ENCODE data around the gene CD101. TPM values are rescaled to one million over a fixed set of nuclear protein-coding genes. Genes with fewer than 3 reads are reported as not detected.
A peak's percentile ranks its signal among the peaks of the same experiment; 100 is the strongest.

CD101 gene
- total and polyA plus RNA-seq, 2 experiments from 2014 or later: 1.2 to 1.3 TPM

GRCh38 chr1:116990612-116991151, 10.9 kb upstream of the CD101 start (continued):
- TF ChIP-seq, protein P1, sequence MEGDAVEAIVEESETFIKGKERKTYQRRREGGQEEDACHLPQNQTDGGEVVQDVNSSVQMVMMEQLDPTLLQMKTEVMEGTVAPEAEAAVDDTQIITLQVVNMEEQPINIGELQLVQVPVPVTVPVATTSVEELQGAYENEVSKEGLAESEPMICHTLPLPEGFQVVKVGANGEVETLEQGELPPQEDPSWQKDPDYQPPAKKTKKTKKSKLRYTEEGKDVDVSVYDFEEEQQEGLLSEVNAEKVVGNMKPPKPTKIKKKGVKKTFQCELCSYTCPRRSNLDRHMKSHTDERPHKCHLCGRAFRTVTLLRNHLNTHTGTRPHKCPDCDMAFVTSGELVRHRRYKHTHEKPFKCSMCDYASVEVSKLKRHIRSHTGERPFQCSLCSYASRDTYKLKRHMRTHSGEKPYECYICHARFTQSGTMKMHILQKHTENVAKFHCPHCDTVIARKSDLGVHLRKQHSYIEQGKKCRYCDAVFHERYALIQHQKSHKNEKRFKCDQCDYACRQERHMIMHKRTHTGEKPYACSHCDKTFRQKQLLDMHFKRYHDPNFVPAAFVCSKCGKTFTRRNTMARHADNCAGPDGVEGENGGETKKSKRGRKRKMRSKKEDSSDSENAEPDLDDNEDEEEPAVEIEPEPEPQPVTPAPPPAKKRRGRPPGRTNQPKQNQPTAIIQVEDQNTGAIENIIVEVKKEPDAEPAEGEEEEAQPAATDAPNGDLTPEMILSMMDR (conservative IDR thresholded peaks at IDR 0.05; ENCODE audit: low read depth in 2 of 2): no peak

GRCh38 chr1:116991171-116991845, 10.3 kb upstream of the CD101 start:
- Histone ChIP-seq H4K20me1 (replicated peaks; ENCODE audit: insufficient read depth) (0 out of 2 replicates have a peak, but pooled peaks cover 3% of the 10 kb centered on the region), H3F3A (replicated peaks; ENCODE audit: low read depth) (no peaks in the 10 kb centered on the region), H3K36me3 (ENCODE audit: insufficient read depth) (no peaks in the 10 kb centered on the region; the same call in 1 of the 2 replicates), H3K27ac (ENCODE audit: low read depth) (no peak overlapping the region), H2AFZ (no peak overlapping the region), H3K27me3 (ENCODE audit: insufficient read depth) (no peaks in the 10 kb centered on the region), H3K4me3 (no peak overlapping the region), H3K79me2 (replicated peaks; ENCODE audit: insufficient read depth) (no peaks in the 10 kb centered on the region; the same call in 1 of the 2 replicates), H3K4me2 (no peak overlapping the region), H3K9me2 (ENCODE audit: insufficient read depth) (peaks cover 10% of the 10 kb centered on the region; the same call in 1 of the 2 replicates), H3K4me1 (ENCODE audit: insufficient read depth) (no peaks in the 10 kb centered on the region)
- ATAC-seq (no peak), DNase-seq (ENCODE audit: low spot score) (no peak)
- no peaks in the 10 kb centered on the region for H3K9me3 Mint-ChIP-seq
- H3K4me3 Mint-ChIP-seq: no peak overlapping the region
- TF ChIP-seq ETS1 (IDR thresholded peaks at IDR 0.05): no peak
- no peak overlapping the region for H3K27ac Mint-ChIP-seq
- peaks cover 8% of the 10 kb centered on the region for H3K27me3 Mint-ChIP-seq (ENCODE audit: insufficient read depth, low read depth, poor library complexity)
- peaks cover 28% of the 10 kb centered on the region for H3K4me1 Mint-ChIP-seq
- peaks cover 50% of the 10 kb centered on the region for H3K36me3 Mint-ChIP-seq (ENCODE audit: low read depth)

GRCh38 chr1:116991918-116992317, 9.6 kb upstream of the CD101 start:
- no peaks in the 10 kb centered on the region; the same call in 1 of the 2 replicates for H3K79me2 ChIP-seq (replicated peaks; ENCODE audit: insufficient read depth)
- no peak overlapping the region for H3K4me2 ChIP-seq
- Mint-ChIP-seq H3K4me1 (peaks cover 28% of the 10 kb centered on the region), H3K4me3 (no peak overlapping the region), H3K36me3 (ENCODE audit: low read depth) (peaks cover 47% of the 10 kb centered on the region), H3K27me3 (ENCODE audit: insufficient read depth, low read depth, poor library complexity) (peaks cover 6% of the 10 kb centered on the region), H3K9me3 (no peaks in the 10 kb centered on the region), H3K27ac (no peak overlapping the region)
- no peaks in the 10 kb centered on the region for H3K27me3 ChIP-seq (ENCODE audit: insufficient read depth)
- TF ChIP-seq STAT1 (IDR thresholded peaks at IDR 0.05; ENCODE audit: unreplicated experiment): no peak
- no peaks in the 10 kb centered on the region for H3K4me1 ChIP-seq (ENCODE audit: insufficient read depth)
- H3K36me3 ChIP-seq (ENCODE audit: insufficient read depth): no peaks in the 10 kb centered on the region; the same call in 1 of the 2 replicates
- H4K20me1 ChIP-seq (replicated peaks; ENCODE audit: insufficient read depth): no peaks in the 10 kb centered on the region
- H3F3A ChIP-seq (replicated peaks; ENCODE audit: low read depth): no peaks in the 10 kb centered on the region
- H3K27ac ChIP-seq (ENCODE audit: low read depth): no peak overlapping the region
- DNase-seq (ENCODE audit: low spot score) (no peak), ATAC-seq (peak; percentile 53)
- H2AFZ ChIP-seq: no peak overlapping the region
- H3K4me3 ChIP-seq: no peak overlapping the region
- peaks cover 10% of the 10 kb centered on the region; the same call in 1 of the 2 replicates for H3K9me2 ChIP-seq (ENCODE audit: insufficient read depth)

- H4K20me1 ChIP-seq (replicated peaks; ENCODE audit: insufficient read depth): no peaks in the 10 kb centered on the region
- peaks cover 38% of the 10 kb centered on the region for H3K36me3 Mint-ChIP-seq (ENCODE audit: low read depth)
- H3K79me2 ChIP-seq (replicated peaks; ENCODE audit: insufficient read depth): no peaks in the 10 kb centered on the region
- TF ChIP-seq POLR2AphosphoS5 (IDR thresholded peaks at IDR 0.05; ENCODE audit: low read depth) (no peak), ZNF114 (CRISPR knock-in tag; IDR thresholded peaks at IDR 0.05) (no peak)
Observed at GRCh38 chr1:116993286-116993685, 8.3 kb upstream of the CD101 start.

More at GRCh38 chr1:116993286-116993685, 8.3 kb upstream of the CD101 start:
- H3K4me3 Mint-ChIP-seq: no peak overlapping the region
- Histone ChIP-seq H3K27ac (ENCODE audit: low read depth) (no peak overlapping the region), H3K4me3 (no peak overlapping the region), H3F3A (replicated peaks; ENCODE audit: low read depth) (no peaks in the 10 kb centered on the region), H3K9me2 (ENCODE audit: insufficient read depth) (peaks cover 10% of the 10 kb centered on the region; the same call in 1 of the 2 replicates), H3K27me3 (ENCODE audit: insufficient read depth) (no peaks in the 10 kb centered on the region), H3K4me2 (no peak overlapping the region), H3K4me1 (ENCODE audit: insufficient read depth) (no peaks in the 10 kb centered on the region), H2AFZ (no peak overlapping the region), H3K36me3 (ENCODE audit: insufficient read depth) (no peaks in the 10 kb centered on the region; the same call in 1 of the 2 replicates)
- peaks cover 21% of the 10 kb centered on the region for H3K4me1 Mint-ChIP-seq
- no peak for ATAC-seq
- no peak for DNase-seq (ENCODE audit: low spot score)
- no peaks in the 10 kb centered on the region for H3K9me3 Mint-ChIP-seq
- H3K27me3 Mint-ChIP-seq (ENCODE audit: insufficient read depth, low read depth, poor library complexity): peaks cover 6% of the 10 kb centered on the region
- no peak overlapping the region for H3K27ac Mint-ChIP-seq

Measured in GM23338 (cell line).